NCI-H1092 (cell line): ENCODE data around the gene TPST2.

Source experiments
- DNase-seq: peaks from one replicate; lab custom pipeline; 2025; lab: John Stamatoyannopoulos, UW

Gene TPST2

GRCh38 chr22:26555478-26555877 lies 34.5 kb downstream of the TPST2 start:
- no peak for DNase-seq

GRCh38 chr22:26554956-26555355 lies 35.0 kb downstream of the TPST2 start:
- DNase-seq: no peak

DNA sequence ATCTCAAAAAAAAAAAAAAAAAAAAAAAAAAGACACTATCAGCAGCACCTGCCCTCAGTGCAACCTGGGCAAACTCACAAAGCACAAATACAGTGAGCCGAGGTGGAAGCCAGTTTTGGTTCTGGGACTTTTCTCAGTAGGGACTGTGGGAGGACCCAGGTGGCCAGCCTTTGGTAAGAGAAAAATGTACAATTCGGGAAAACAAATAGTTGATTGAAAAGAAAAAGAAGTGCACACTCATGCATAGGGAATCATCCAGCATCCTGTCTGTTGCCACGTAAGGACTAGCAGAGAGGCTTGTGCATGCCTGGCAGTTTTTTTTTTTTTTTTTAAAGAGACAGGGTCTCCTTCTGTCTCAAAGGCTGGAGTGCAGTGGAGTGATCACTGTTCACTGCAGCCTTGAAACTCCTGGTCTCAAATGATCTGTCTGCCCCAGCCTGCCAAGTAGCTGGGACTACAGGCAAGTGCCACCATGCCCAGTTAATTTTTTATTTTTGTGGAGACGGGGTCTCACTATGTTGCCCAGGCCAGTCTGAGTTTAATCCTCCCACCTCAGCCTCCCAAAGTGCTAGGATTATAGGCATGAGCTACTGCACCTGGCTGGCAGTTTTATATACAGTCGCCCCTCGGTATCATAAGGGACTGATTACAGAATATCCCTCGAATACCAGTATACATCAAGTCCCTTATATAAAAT lies 36.7 kb downstream of the TPST2 start:
- no peak for DNase-seq

GRCh38 chr22:26552466-26552865 lies 37.5 kb downstream of the TPST2 start:
- no peak for DNase-seq

DNA sequence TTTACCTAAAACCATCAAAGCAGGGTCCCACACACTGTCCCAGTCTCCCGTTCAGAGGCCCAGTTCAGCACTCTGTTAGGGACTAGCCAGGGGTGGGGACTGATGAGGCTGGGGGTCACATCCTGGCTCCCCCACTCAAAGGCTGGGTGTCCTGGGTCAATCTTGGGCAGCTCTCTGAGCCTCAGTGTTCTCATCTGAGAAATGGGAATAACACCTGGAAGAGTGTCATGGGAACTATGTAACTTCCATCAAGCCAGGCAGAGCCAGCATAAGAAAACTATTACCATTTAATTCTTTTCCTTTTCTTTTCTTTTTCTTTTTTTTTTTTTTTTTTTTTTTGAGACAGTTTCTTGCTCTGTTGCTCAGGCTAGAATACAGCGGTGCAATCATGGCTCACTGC lies 38.4 kb downstream of the TPST2 start:
- DNase-seq: no peak

- DNase-seq: no peak
Measured at GRCh38 chr22:26550498-26551033, 39.4 kb downstream of the TPST2 start.

DNA sequence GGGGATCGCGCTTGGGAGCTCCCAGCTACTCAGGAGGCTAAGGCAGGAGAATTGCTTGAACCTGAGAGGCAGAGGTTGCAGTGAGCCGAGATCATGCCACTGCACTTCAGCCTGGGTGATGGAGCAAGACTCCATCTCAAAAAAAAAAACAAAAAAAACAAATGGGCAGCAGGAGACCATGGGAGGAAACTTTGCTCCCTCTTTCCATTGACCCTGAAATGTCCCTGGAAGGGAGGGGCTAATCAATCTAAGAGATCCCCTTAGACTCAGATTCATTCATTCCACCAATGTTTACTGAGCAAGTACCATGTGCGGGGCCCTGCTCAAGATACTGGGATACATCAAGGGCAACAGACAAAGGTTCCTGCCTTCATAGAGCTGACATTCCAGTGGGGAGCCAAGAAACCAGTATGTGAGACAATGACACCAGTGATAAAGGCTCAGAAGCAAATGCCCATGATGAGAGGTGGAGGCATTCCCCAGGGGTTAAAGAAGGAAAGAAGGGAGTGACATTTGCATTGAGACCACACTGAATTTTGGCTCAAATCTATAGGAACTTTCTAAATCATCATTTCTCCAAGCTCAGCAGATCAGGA lies 39.9 kb downstream of the TPST2 start:
- DNase-seq: no peak

GRCh38 chr22:26548984-26549383 lies 40.9 kb downstream of the TPST2 start:
- no peak for DNase-seq

DNA sequence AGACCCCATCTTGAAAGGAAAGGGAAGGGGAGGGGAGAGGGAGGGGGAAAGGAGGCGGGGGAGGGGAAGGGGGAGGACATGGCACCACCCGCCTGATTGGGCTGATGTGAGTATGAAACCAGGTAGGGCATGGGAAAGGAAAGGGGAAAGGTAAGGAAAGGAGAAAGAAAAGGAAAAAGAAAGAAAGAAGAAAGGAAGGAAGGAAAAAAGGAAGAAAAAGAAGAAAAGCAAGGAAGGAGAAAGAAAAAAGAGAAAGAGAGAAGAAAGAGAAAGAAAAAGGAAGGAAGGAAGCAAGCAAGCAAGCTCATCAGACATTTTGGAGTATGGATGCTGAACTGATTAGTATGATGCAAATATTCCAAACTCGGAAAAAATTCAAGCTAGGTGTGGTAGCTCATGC lies 41.6 kb downstream of the TPST2 start:
- DNase-seq: no peak

GRCh38 chr22:26547837-26548236 lies 42.1 kb downstream of the TPST2 start:
- DNase-seq: no peak

DNA sequence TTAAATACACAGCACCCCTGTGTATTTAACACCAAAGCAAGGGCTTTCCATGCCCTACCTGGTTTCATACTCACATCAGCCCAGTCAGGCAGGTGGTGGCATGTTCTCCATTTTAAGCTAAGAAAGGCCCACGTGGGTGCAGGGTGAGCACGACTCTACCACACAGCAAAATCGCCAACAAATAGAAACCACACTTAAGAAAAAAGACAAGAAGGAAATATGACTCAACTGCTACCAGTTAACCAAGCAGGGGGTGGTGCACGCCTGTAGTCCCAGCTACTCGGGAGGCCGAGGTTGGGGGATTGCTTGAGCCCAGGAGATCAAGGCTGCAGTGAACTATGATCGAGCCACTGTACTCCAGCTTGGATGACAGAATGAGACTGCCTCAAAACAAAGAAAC lies 42.5 kb downstream of the TPST2 start:
- DNase-seq: no peak

DNA sequence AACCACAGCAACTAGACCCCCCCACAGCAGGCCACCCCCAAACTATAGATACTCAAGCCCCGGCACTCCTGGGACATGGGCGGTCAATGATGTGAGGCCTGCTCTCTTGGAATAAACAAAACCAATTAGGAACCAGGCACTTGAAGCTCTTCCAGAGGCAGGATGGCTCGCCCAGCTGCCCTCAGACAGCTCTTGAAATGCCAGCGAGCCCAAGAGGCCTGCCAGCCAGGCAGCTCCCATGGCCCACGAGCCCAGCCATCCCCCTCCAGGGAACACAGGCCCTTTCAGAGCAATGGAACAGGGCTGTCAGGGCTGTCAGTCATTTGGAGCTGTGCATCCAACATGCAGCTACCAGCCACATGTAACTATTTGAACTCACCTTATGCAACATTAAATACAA lies 43.6 kb downstream of the TPST2 start:
- no peak for DNase-seq

GRCh38 chr22:26545827-26546226 lies 44.1 kb downstream of the TPST2 start:
- DNase-seq: no peak

DNA sequence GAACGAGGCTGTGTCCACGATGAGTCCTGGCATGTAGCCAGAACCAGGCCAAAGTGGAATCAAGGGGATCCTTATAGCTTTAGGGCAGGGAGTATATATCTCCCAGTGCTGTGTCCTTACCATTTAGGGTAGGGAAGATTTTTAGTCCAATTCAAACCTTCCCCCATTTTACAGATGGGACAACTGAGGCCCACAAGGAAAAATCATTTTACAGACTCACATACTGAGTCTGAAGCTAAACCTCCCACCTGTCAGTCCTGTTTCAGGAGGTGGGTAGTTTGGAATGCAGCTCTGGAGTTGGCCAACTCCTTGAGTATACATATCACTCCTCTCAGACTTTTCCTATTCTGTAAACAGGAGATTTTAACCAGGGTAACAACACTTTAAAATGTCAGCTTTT lies 44.5 kb downstream of the TPST2 start:
- no peak for DNase-seq

DNA sequence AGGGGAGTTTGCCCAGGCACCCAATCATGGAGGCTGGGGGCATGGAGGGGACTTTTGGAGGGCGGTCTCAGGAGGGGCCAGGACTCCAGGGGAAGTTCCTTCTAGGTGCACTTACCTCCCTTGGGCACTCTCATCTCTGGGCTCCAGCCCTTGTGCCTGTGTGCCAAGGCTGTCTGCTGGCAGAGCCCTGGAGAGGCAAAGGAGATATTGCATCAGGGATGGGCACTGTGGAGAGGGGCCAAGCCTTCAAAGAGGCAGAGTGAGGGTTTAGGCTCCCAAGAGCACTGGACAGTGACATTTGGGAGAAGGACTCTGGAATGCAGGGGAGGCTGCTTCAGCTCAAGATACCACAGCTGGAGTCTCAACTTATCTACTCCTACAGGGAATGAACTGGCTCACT lies 45.4 kb downstream of the TPST2 start:
- no peak for DNase-seq

- no peak for DNase-seq
Measured at GRCh38 chr22:26542831-26543230, 47.1 kb downstream of the TPST2 start.

GRCh38 chr22:26541167-26541819 lies 48.6 kb downstream of the TPST2 start:
- no peak for DNase-seq

DNA sequence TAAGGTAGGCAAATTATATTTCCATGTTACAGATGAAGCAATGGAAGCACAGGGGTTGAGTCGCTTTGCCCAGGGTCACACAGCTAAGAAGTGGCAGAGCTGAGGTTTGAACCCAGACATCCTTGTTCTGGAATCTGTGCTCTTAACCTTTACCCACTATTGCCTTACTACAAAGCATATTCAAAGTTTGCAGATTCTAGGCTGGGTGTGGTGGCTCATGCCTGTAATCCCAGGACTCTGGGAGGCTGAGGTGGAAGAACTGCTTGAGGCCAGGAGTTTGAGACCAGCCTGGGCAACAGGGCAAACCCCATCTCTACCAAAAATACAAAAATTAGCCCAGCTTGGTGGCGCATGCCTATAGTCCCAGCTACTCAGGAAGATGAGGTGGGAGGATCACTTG lies 49.8 kb downstream of the TPST2 start:
- no peak for DNase-seq

DNA sequence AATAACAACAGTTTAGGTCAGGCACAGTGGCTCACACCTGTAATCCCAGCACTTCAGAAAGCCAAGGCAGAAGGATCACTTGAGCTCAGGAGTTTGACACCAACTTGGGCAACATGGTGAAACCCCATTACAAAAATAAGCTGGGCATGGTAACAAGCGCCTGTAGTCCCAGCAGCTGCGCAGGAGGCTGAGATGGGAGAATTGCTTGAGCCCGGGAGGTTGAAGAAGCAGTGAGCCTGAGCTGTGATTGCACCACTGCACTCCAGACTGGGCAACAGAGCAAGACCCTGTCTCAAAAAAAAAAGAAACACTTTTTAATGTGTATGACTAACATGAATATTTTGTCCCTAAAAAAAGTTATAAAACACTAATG lies 53.2 kb downstream of the TPST2 start:
- no peak for DNase-seq

DNA sequence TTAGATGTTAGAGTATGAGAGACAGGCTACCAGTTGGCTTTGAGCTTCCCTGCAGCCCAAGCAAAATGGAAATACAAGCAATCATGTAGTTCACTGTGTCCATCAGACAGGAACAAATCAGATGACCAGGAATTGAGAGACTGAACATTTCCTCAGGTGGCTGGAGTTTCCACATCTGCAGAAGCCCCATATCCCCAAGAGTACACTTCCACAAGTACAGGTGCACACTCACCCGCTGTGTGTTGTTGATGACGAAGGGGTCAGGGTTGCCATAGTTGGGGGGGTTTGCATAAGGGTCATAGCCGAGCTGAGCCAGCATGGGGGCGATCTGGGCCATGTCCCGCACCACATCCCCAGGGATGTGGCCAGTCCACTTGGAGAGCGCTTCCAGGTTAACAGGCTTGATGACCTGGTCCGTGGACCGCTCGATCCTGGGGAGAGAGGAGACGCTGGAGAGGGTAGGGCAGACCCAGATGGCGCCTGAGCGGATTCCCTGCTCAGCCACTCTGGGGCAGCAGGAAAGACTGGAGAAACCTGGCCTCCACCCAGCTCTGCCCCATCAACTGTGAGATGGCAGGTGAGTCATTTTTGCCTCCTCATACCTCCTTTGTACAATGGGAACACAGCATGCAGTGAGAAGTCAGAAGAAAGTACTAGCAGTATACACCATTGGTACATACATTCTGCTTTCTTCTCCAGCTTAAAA lies 53.7 kb downstream of the TPST2 start:
- DNase-seq: no peak

DNA sequence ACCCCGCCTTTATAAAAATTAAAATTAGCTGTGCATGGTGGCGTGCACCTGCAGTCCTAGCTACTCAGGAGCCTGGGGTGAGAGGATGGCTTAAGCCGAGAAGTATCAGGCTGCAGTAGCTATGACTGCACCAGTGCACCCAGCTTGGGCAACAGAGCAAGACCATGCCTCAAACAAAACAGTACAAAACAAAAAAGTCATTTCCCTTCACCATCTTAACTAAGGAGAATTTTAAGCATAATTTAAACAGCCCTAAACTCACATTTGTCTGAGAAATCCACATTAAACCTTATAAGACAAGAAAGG lies 54.4 kb downstream of the TPST2 start:
- no peak for DNase-seq

GRCh38 chr22:26534874-26535602 lies 54.9 kb downstream of the TPST2 start:
- no peak for DNase-seq
